ENCODE results near the gene CCDC141. TPM values are rescaled to one million over a fixed set of nuclear protein-coding genes. Genes with fewer than 3 reads are reported as not detected.

CCDC141 gene
- total RNA-seq, 4 donors from 2014 or later = 0.08 to 1.3 (median 0.73) TPM

- Histone ChIP-seq H3K4me3 (no peak overlapping the region), H3K36me3 (no peaks in the 10 kb centered on the region), H3K27ac (no peak overlapping the region), H3K4me1 (no peaks in the 10 kb centered on the region), H3K27me3 (no peaks in the 10 kb centered on the region), H3K9me3 (no peaks in the 10 kb centered on the region)
- TF ChIP-seq POLR2A (IDR thresholded peaks at IDR 0.05) (no peak), CTCF (IDR thresholded peaks at IDR 0.05) (no peak), POLR2AphosphoS5 (IDR thresholded peaks at IDR 0.05) (no peak)
- WGBS = 94% methylated on average over 8 of the region's 8 CpGs
- DNase-seq (ENCODE audit: low spot score in 2 of 2) = no peak
These were observed 126.4 kb downstream of the CCDC141 start for GRCh38 chr2:178923546-178923945.

GRCh38 chr2:178920916-178921513, 128.9 kb downstream of the CCDC141 start:
- Histone ChIP-seq H3K9me3 (no peaks in the 10 kb centered on the region), H3K36me3 (no peaks in the 10 kb centered on the region), H3K27ac (no peak overlapping the region), H3K27me3 (no peaks in the 10 kb centered on the region), H3K4me3 (no peak overlapping the region), H3K4me1 (no peaks in the 10 kb centered on the region)
- no peak for TF ChIP-seq POLR2AphosphoS5 (IDR thresholded peaks at IDR 0.05)
- no peak for TF ChIP-seq EP300 (IDR thresholded peaks at IDR 0.05)
- TF ChIP-seq POLR2A (IDR thresholded peaks at IDR 0.05) = no peak
- no peak for TF ChIP-seq CTCF (IDR thresholded peaks at IDR 0.05)
- DNase-seq (ENCODE audit: low spot score in 2 of 2) = no peak
- 70% methylated on average over 3 of the region's 3 CpGs for WGBS

- no peaks in the 10 kb centered on the region for H3K36me3 ChIP-seq
- H3K27ac ChIP-seq = no peak overlapping the region
- no peaks in the 10 kb centered on the region for H3K4me1 ChIP-seq
- H3K27me3 ChIP-seq = no peaks in the 10 kb centered on the region
- 80% methylated on average over 4 of the region's 4 CpGs for WGBS
- DNase-seq (ENCODE audit: low spot score in 2 of 2) = no peak
- TF ChIP-seq POLR2A (IDR thresholded peaks at IDR 0.05) (no peak), POLR2AphosphoS5 (IDR thresholded peaks at IDR 0.05) (no peak), CTCF (IDR thresholded peaks at IDR 0.05) (no peak), EP300 (IDR thresholded peaks at IDR 0.05) (no peak)
- no peak overlapping the region for H3K4me3 ChIP-seq
- H3K9me3 ChIP-seq = no peaks in the 10 kb centered on the region
These were observed 132.4 kb downstream of the CCDC141 start for GRCh38 chr2:178917555-178917954.

GRCh38 chr2:178915423-178916173, 134.3 kb downstream of the CCDC141 start:
- Histone ChIP-seq H3K36me3 (no peaks in the 10 kb centered on the region), H3K4me3 (no peak overlapping the region), H3K27ac (no peak overlapping the region), H3K27me3 (no peaks in the 10 kb centered on the region), H3K4me1 (no peaks in the 10 kb centered on the region), H3K9me3 (no peaks in the 10 kb centered on the region)
- no peak for DNase-seq (ENCODE audit: low spot score in 2 of 2)
- no peak for TF ChIP-seq EP300 (IDR thresholded peaks at IDR 0.05)
- no peak for TF ChIP-seq CTCF (IDR thresholded peaks at IDR 0.05)
- no peak for TF ChIP-seq POLR2A (IDR thresholded peaks at IDR 0.05)
- TF ChIP-seq POLR2AphosphoS5 (IDR thresholded peaks at IDR 0.05) = no peak
- 61% methylated on average over 2 of the region's 2 CpGs for WGBS

- H3K27ac ChIP-seq = no peak overlapping the region
- H3K4me1 ChIP-seq = no peaks in the 10 kb centered on the region
- no peaks in the 10 kb centered on the region for H3K27me3 ChIP-seq
- 31% methylated on average over 4 of the region's 4 CpGs for WGBS
- H3K9me3 ChIP-seq = no peaks in the 10 kb centered on the region
- TF ChIP-seq CTCF (IDR thresholded peaks at IDR 0.05) (peak; percentile 59 to 65), POLR2AphosphoS5 (IDR thresholded peaks at IDR 0.05) (no peak)
- H3K36me3 ChIP-seq = no peaks in the 10 kb centered on the region
- no peak overlapping the region for H3K4me3 ChIP-seq
- DNase-seq (ENCODE audit: low spot score in 2 of 2) = peak; percentile 79 to 80
These were observed 135.6 kb downstream of the CCDC141 start for GRCh38 chr2:178914259-178914849.
